Panc1 (cell line): ENCODE data around the gene HYDIN.

ENCODE experiments used
- POLR2AphosphoS5 ChIP-seq: IDR thresholded peaks from 2 replicates; pipeline ENCODE4 v1.6.1; 2012; ENCODE audit warnings: mild to moderate bottlenecking, low read depth, low read length, moderate library complexity
- SIN3A ChIP-seq: IDR thresholded peaks from 2 replicates; pipeline ENCODE4 v1.6.1; 2012; ENCODE audit warnings: low read depth, mild to moderate bottlenecking, low read length, moderate library complexity, borderline replicate concordance; ENCODE audit not compliant: insufficient read depth
- TCF7L2 ChIP-seq: IDR thresholded peaks from 2 replicates; pipeline ENCODE4 v1.6.1; 2011; ENCODE audit warnings: mild to moderate bottlenecking, low read depth, low read length, inconsistent platforms
- TF ChIP-seq, protein P1 (sequence below): fragments of 450-650 bp; IDR thresholded peaks from 2 replicates; pipeline ENCODE4 v1.5.1; 2017; ENCODE audit warnings: mild to moderate bottlenecking
- TF ChIP-seq, protein P2 (sequence below), 2 experiments: IDR thresholded peaks; 2 replicates each; pipeline ENCODE4 v1.6.1; 2011 to 2012; ENCODE audit warnings: low read depth in 2 of 2, control low read depth in 1 of 2, low read length in 1 of 2, mild to moderate bottlenecking in 1 of 2, moderate library complexity in 1 of 2; ENCODE audit not compliant: insufficient read depth in 1 of 2

DNA sequence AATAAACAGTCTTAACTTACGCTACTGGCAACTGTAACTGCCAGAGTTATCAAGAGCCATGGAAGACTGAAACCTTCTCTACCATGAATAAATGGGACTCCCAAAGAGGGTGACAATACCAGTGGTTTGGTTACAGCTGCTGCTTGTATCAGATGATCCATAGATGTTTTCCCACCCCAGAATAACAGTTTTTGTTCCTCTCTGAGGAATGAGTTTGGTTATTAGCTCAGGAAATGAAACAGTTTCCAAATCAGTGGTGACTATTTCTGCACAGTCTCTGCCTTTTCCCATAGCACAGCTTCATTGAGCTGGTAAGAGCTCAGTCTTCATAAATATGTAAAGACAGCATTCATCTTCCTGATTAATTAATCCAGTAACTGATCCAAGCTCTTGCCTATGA is 14.0 kb upstream of the HYDIN start:
- TF ChIP-seq, protein P1, sequence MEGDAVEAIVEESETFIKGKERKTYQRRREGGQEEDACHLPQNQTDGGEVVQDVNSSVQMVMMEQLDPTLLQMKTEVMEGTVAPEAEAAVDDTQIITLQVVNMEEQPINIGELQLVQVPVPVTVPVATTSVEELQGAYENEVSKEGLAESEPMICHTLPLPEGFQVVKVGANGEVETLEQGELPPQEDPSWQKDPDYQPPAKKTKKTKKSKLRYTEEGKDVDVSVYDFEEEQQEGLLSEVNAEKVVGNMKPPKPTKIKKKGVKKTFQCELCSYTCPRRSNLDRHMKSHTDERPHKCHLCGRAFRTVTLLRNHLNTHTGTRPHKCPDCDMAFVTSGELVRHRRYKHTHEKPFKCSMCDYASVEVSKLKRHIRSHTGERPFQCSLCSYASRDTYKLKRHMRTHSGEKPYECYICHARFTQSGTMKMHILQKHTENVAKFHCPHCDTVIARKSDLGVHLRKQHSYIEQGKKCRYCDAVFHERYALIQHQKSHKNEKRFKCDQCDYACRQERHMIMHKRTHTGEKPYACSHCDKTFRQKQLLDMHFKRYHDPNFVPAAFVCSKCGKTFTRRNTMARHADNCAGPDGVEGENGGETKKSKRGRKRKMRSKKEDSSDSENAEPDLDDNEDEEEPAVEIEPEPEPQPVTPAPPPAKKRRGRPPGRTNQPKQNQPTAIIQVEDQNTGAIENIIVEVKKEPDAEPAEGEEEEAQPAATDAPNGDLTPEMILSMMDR, result no peak
- TF ChIP-seq TCF7L2 (no peak), POLR2AphosphoS5 (no peak), SIN3A (no peak)
- TF ChIP-seq, protein P2, sequence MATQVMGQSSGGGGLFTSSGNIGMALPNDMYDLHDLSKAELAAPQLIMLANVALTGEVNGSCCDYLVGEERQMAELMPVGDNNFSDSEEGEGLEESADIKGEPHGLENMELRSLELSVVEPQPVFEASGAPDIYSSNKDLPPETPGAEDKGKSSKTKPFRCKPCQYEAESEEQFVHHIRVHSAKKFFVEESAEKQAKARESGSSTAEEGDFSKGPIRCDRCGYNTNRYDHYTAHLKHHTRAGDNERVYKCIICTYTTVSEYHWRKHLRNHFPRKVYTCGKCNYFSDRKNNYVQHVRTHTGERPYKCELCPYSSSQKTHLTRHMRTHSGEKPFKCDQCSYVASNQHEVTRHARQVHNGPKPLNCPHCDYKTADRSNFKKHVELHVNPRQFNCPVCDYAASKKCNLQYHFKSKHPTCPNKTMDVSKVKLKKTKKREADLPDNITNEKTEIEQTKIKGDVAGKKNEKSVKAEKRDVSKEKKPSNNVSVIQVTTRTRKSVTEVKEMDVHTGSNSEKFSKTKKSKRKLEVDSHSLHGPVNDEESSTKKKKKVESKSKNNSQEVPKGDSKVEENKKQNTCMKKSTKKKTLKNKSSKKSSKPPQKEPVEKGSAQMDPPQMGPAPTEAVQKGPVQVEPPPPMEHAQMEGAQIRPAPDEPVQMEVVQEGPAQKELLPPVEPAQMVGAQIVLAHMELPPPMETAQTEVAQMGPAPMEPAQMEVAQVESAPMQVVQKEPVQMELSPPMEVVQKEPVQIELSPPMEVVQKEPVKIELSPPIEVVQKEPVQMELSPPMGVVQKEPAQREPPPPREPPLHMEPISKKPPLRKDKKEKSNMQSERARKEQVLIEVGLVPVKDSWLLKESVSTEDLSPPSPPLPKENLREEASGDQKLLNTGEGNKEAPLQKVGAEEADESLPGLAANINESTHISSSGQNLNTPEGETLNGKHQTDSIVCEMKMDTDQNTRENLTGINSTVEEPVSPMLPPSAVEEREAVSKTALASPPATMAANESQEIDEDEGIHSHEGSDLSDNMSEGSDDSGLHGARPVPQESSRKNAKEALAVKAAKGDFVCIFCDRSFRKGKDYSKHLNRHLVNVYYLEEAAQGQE (IDR thresholded peaks at IDR 0.05; ENCODE audit: insufficient read depth in 1 of 2, low read depth in 2 of 2, low read length in 1 of 2), result no peak
